Neutrophil (primary cell): ENCODE data around the gene S100A10.

Experiments
- H3K27ac ChIP-seq: fragments of 200-600 bp; sonication (generic); 2 replicates; pipeline ENCODE4 v1.5.1; 2016; ENCODE audit warnings: mild to moderate bottlenecking, moderate library complexity
- H3K27me3 ChIP-seq: fragments of 200-600 bp; sonication (generic); 2 replicates; pipeline ENCODE4 v1.6.0; 2016; ENCODE audit warnings: mild to moderate bottlenecking
- H3K36me3 ChIP-seq: fragments of 200-600 bp; sonication (generic); 2 replicates; pipeline ENCODE4 v1.5.1; 2017
- H3K4me1 ChIP-seq, 2 experiments: fragments of 200-600 bp in 1 of 2; sonication (generic) in 1 of 2; 1 replicate in 1 of 2; 2 replicates in 1 of 2; pipeline versions ENCODE4 v1.5.1 to v1.6.1; 2013 to 2016; ENCODE audit warnings: low read depth in 1 of 2, low read length in 1 of 2, mild to moderate bottlenecking in 1 of 2, moderate library complexity in 1 of 2; ENCODE audit not compliant: control insufficient read depth in 1 of 2, insufficient read depth in 1 of 2
- H3K4me3 ChIP-seq, 2 experiments: fragments of 200-600 bp in 1 of 2; sonication (generic) in 1 of 2; 1 replicate in 1 of 2; 2 replicates in 1 of 2; pipeline ENCODE4 v1.5.1; 2013 to 2016; ENCODE audit warnings: low read depth in 1 of 2, low read length in 1 of 2, mild to moderate bottlenecking in 1 of 2, moderate library complexity in 1 of 2
- H3K9me3 ChIP-seq: fragments of 200-600 bp; sonication (generic); 2 replicates; pipeline ENCODE4 v1.5.1; 2016
- CTCF ChIP-seq: fragments of 200-600 bp; sonication (generic); IDR thresholded peaks from 2 replicates; pipeline ENCODE4 v1.5.1; 2016; ENCODE audit warnings: antibody characterized with exemption

Gene S100A10

GRCh38 chr1:152021569-152021968, 27.9 kb upstream of the S100A10 start:
- Histone ChIP-seq H3K4me3 (no peak overlapping the region), H3K27ac (no peak overlapping the region), H3K36me3 (no peaks in the 10 kb centered on the region), H3K27me3 (peaks cover 8% of the 10 kb centered on the region), H3K9me3 (no peaks in the 10 kb centered on the region), H3K4me1 (no peaks in the 10 kb centered on the region)
- no peak for TF ChIP-seq CTCF

- Histone ChIP-seq H3K36me3 (no peaks in the 10 kb centered on the region), H3K4me3 (no peak overlapping the region), H3K27ac (no peak overlapping the region), H3K9me3 (no peaks in the 10 kb centered on the region), H3K27me3 (peaks cover 12% of the 10 kb centered on the region), H3K4me1 (no peaks in the 10 kb centered on the region)
- TF ChIP-seq CTCF = no peak
Observed at GRCh38 chr1:152020849-152021248, 27.2 kb upstream of the S100A10 start.

- Histone ChIP-seq H3K4me1 (no peaks in the 10 kb centered on the region), H3K4me3 (no peak overlapping the region), H3K27ac (no peak overlapping the region), H3K27me3 (peaks cover 12% of the 10 kb centered on the region), H3K9me3 (no peaks in the 10 kb centered on the region), H3K36me3 (no peaks in the 10 kb centered on the region)
- TF ChIP-seq CTCF = no peak
Observed at GRCh38 chr1:152018537-152018936, 24.9 kb upstream of the S100A10 start.

GRCh38 chr1:152015766-152016165, 22.1 kb upstream of the S100A10 start:
- H3K4me3 ChIP-seq = no peak overlapping the region
- no peaks in the 10 kb centered on the region for H3K4me1 ChIP-seq
- no peak overlapping the region for H3K27ac ChIP-seq
- no peak for TF ChIP-seq CTCF
- H3K36me3 ChIP-seq = no peaks in the 10 kb centered on the region
- H3K9me3 ChIP-seq = no peaks in the 10 kb centered on the region
- peaks cover 12% of the 10 kb centered on the region for H3K27me3 ChIP-seq

- peaks cover 12% of the 10 kb centered on the region for H3K27me3 ChIP-seq
- H3K4me1 ChIP-seq = no peaks in the 10 kb centered on the region
- TF ChIP-seq CTCF = no peak
- no peak overlapping the region for H3K4me3 ChIP-seq
- H3K36me3 ChIP-seq = no peaks in the 10 kb centered on the region
- no peak overlapping the region for H3K27ac ChIP-seq
- no peaks in the 10 kb centered on the region for H3K9me3 ChIP-seq
Observed at GRCh38 chr1:152014943-152015342, 21.3 kb upstream of the S100A10 start.

- no peaks in the 10 kb centered on the region for H3K36me3 ChIP-seq
- H3K4me1 ChIP-seq = no peaks in the 10 kb centered on the region
- TF ChIP-seq CTCF = no peak
- H3K27me3 ChIP-seq = peaks cover 23% of the 10 kb centered on the region
- H3K4me3 ChIP-seq = no peak overlapping the region
- no peak overlapping the region for H3K27ac ChIP-seq
- no peaks in the 10 kb centered on the region for H3K9me3 ChIP-seq
Observed at GRCh38 chr1:152013664-152014237, 20.1 kb upstream of the S100A10 start.
